Measurements from ENCODE around the gene TULP3. TPM values are rescaled to one million over a fixed set of nuclear protein-coding genes. Genes with fewer than 3 reads are reported as not detected.

The TULP3 gene
- total and polyA plus RNA-seq, 2 experiments from 2014 or later = 19.0 to 22.9 TPM

- no peak overlapping the region for H3K27ac ChIP-seq
- H3K36me3 ChIP-seq (replicated peaks; ENCODE audit: insufficient read depth, low read depth) = no peaks in the 10 kb centered on the region
- no peak overlapping the region for H3K4me3 ChIP-seq
- H3K4me1 ChIP-seq (ENCODE audit: insufficient read depth) = no peaks in the 10 kb centered on the region
- no peaks in the 10 kb centered on the region for H3K9me2 ChIP-seq (replicated peaks; ENCODE audit: insufficient read depth)
- no peak for TF ChIP-seq EZH2 (IDR thresholded peaks at IDR 0.05; ENCODE audit: borderline replicate concordance)
- no peak for TF ChIP-seq EZH2phosphoT487 (IDR thresholded peaks at IDR 0.05; ENCODE audit: low read depth, severe bottlenecking, unreplicated experiment)
- no peak for TF ChIP-seq CTCF (IDR thresholded peaks at IDR 0.05; ENCODE audit: poor library complexity)
- no peaks in the 10 kb centered on the region for H3K27me3 ChIP-seq
- H3K79me2 ChIP-seq = peaks cover 3% of the 10 kb centered on the region
- no peaks in the 10 kb centered on the region for H4K20me1 ChIP-seq (ENCODE audit: insufficient read depth, poor library complexity, severe bottlenecking)
- DNase-seq (ENCODE audit: low spot score) = no peak
- no peak overlapping the region for H3K4me2 ChIP-seq
- no peaks in the 10 kb centered on the region for H3K9me3 ChIP-seq (ENCODE audit: low read depth)
- 96% methylated on average over 2 of the region's 2 CpGs for WGBS (ENCODE audit: low lambda C conversion rate, missing lambda C conversion rate)
- no peak overlapping the region for H2AFZ ChIP-seq
Observed at GRCh38 chr12:2919249-2919648, 28.6 kb downstream of the TULP3 start.

- no peak for TF ChIP-seq EZH2 (IDR thresholded peaks at IDR 0.05; ENCODE audit: borderline replicate concordance)
- TF ChIP-seq EZH2phosphoT487 (IDR thresholded peaks at IDR 0.05; ENCODE audit: low read depth, severe bottlenecking, unreplicated experiment) = no peak
- TF ChIP-seq CTCF (IDR thresholded peaks at IDR 0.05; ENCODE audit: poor library complexity) = no peak
- WGBS (ENCODE audit: low lambda C conversion rate, missing lambda C conversion rate) = 95% methylated on average over 2 of the region's 2 CpGs
Observed at GRCh38 chr12:2922329-2922728, 31.6 kb downstream of the TULP3 start.

DNA sequence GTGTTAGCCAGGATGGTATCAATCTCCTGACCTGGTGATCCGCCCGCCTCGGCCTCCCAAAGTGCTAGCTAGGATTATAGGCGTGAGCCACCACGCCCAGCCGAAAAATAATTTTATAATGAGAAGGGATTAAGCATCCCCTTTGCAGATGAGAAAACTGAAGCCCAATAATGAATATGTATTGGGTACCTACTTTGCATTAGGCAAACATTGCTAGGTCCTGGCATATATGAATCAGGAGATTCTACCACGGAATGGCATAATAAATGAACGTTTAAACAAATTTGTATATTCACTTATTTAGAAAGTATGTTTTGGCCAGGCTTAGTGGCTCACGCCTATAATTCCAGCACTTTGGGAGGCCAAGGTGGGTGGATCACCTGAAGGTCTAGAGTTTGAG, 32.4 kb downstream of the TULP3 start:
- Histone ChIP-seq H2AFZ (no peak overlapping the region), H3K27ac (no peak overlapping the region), H3K27me3 (no peaks in the 10 kb centered on the region), H3K4me2 (no peak overlapping the region), H3K79me2 (peaks cover 3% of the 10 kb centered on the region), H3K4me1 (ENCODE audit: insufficient read depth) (no peaks in the 10 kb centered on the region), H3K4me3 (no peak overlapping the region), H4K20me1 (ENCODE audit: insufficient read depth, poor library complexity, severe bottlenecking) (no peaks in the 10 kb centered on the region), H3K36me3 (replicated peaks; ENCODE audit: insufficient read depth, low read depth) (peaks cover 3% of the 10 kb centered on the region), H3K9me2 (replicated peaks; ENCODE audit: insufficient read depth) (no peaks in the 10 kb centered on the region), H3K9me3 (ENCODE audit: low read depth) (no peaks in the 10 kb centered on the region)
- DNase-seq (ENCODE audit: low spot score) = no peak
- TF ChIP-seq CTCF (IDR thresholded peaks at IDR 0.05; ENCODE audit: poor library complexity) (no peak), EZH2phosphoT487 (IDR thresholded peaks at IDR 0.05; ENCODE audit: low read depth, severe bottlenecking, unreplicated experiment) (no peak)
- WGBS (ENCODE audit: low lambda C conversion rate, missing lambda C conversion rate) = over 99% methylated on average over 9 of the region's 9 CpGs

More at GRCh38 chr12:2922329-2922728, 31.6 kb downstream of the TULP3 start:
- H2AFZ ChIP-seq = no peak overlapping the region
- H3K27me3 ChIP-seq = no peaks in the 10 kb centered on the region
- H3K36me3 ChIP-seq (replicated peaks; ENCODE audit: insufficient read depth, low read depth) = peaks cover 3% of the 10 kb centered on the region
- no peak overlapping the region for H3K4me2 ChIP-seq
- H3K4me3 ChIP-seq = no peak overlapping the region
- no peak overlapping the region for H3K27ac ChIP-seq
- no peaks in the 10 kb centered on the region for H3K4me1 ChIP-seq (ENCODE audit: insufficient read depth)
- H3K9me2 ChIP-seq (replicated peaks; ENCODE audit: insufficient read depth) = no peaks in the 10 kb centered on the region
- H3K9me3 ChIP-seq (ENCODE audit: low read depth) = no peaks in the 10 kb centered on the region
- DNase-seq (ENCODE audit: low spot score) = no peak
- H4K20me1 ChIP-seq (ENCODE audit: insufficient read depth, poor library complexity, severe bottlenecking) = no peaks in the 10 kb centered on the region
- H3K79me2 ChIP-seq = peaks cover 3% of the 10 kb centered on the region

- no peak overlapping the region for H2AFZ ChIP-seq
- no peaks in the 10 kb centered on the region for H4K20me1 ChIP-seq (ENCODE audit: insufficient read depth, poor library complexity, severe bottlenecking)
- no peak overlapping the region for H3K27ac ChIP-seq
- H3K9me2 ChIP-seq (replicated peaks; ENCODE audit: insufficient read depth) = no peaks in the 10 kb centered on the region
- H3K36me3 ChIP-seq (replicated peaks; ENCODE audit: insufficient read depth, low read depth) = peaks cover 3% of the 10 kb centered on the region
- TF ChIP-seq CTCF (IDR thresholded peaks at IDR 0.05; ENCODE audit: poor library complexity) (no peak), EZH2 (IDR thresholded peaks at IDR 0.05; ENCODE audit: borderline replicate concordance) (no peak), EZH2phosphoT487 (IDR thresholded peaks at IDR 0.05; ENCODE audit: low read depth, severe bottlenecking, unreplicated experiment) (no peak)
- WGBS (ENCODE audit: low lambda C conversion rate, missing lambda C conversion rate) = 96% methylated on average over 3 of the region's 3 CpGs
- no peak overlapping the region for H3K4me3 ChIP-seq
- no peak for DNase-seq (ENCODE audit: low spot score)
- H3K4me2 ChIP-seq = no peak overlapping the region
- H3K4me1 ChIP-seq (ENCODE audit: insufficient read depth) = no peaks in the 10 kb centered on the region
- H3K27me3 ChIP-seq = no peaks in the 10 kb centered on the region
- H3K9me3 ChIP-seq (ENCODE audit: low read depth) = no peaks in the 10 kb centered on the region
- H3K79me2 ChIP-seq = peaks cover 3% of the 10 kb centered on the region
Observed at GRCh38 chr12:2924019-2924418, 33.3 kb downstream of the TULP3 start.

Data from hepatocyte (in vitro differentiated cells).